Subcutaneous abdominal adipose tissue (tissue), 5 donors: ENCODE results near the gene RPH3AL.
"Not testable (repeated sequence)": the region's sequence is repeated elsewhere in the genome, so short reads cannot be mapped to it uniquely, and the experiment has no call there.

ENCODE experiments used
- H3K27ac ChIP-seq: one replicate; pipeline ENCODE4 v1.7.0; 2013; ENCODE audit warnings: low read depth, mild to moderate bottlenecking, inconsistent platforms, low read length, moderate library complexity
- H3K27me3 ChIP-seq, 5 donors: one replicate each; pipeline ENCODE4 v1.7.0; 2013; ENCODE audit warnings: low read length in 5 of 5, inconsistent platforms in 1 of 5; ENCODE audit not compliant: control insufficient read depth in 5 of 5, insufficient read depth in 4 of 5
- H3K36me3 ChIP-seq, 5 donors: one replicate each; pipeline ENCODE4 v1.7.0; 2013; ENCODE audit warnings: low read length in 5 of 5; ENCODE audit not compliant: control insufficient read depth in 5 of 5, insufficient read depth in 5 of 5
- H3K4me1 ChIP-seq, 5 donors: one replicate each; pipeline ENCODE4 v1.7.0; 2013; ENCODE audit warnings: low read length in 5 of 5, mild to moderate bottlenecking in 3 of 5, moderate library complexity in 1 of 5; ENCODE audit not compliant: control insufficient read depth in 5 of 5, insufficient read depth in 5 of 5
- H3K4me3 ChIP-seq, 5 donors: one replicate each; pipeline ENCODE4 v1.7.0; 2013; ENCODE audit warnings: low read length in 5 of 5, low read depth in 1 of 5
- H3K9ac ChIP-seq, 5 donors: one replicate each; pipeline ENCODE4 v1.7.0; 2013; ENCODE audit warnings: low read length in 5 of 5, mild to moderate bottlenecking in 4 of 5, moderate library complexity in 3 of 5
- H3K9me3 ChIP-seq, 5 donors: one replicate each; pipeline ENCODE4 v1.7.0; 2013; ENCODE audit warnings: low read length in 5 of 5; ENCODE audit not compliant: control insufficient read depth in 5 of 5
- donor health status: healthy.
- donor health status: healthy.
- donor health status: healthy.
- donor health status: healthy.
- donor health status: healthy.

The RPH3AL gene

GRCh38 chr17:322006-322780 lies 30.4 kb downstream of the RPH3AL start:
- no peak overlapping the region for H3K27ac ChIP-seq
- no peaks in the 10 kb centered on the region for H3K9me3 ChIP-seq
- H3K4me1 ChIP-seq, result no peaks in the 10 kb centered on the region
- no peak overlapping the region for H3K4me3 ChIP-seq
- H3K36me3 ChIP-seq, result peaks cover 0 to 52% (median 28%) of the 10 kb centered on the region in 5 donors
- H3K9ac ChIP-seq, result no peak overlapping the region
- H3K27me3 ChIP-seq, result no peaks in the 10 kb centered on the region

- Histone ChIP-seq H3K4me1 (no peaks in the 10 kb centered on the region), H3K36me3 (peaks cover 0 to 46% (median 23%) of the 10 kb centered on the region in 5 donors), H3K27me3 (no peaks in the 10 kb centered on the region), H3K27ac (no peak overlapping the region), H3K9me3 (no peaks in the 10 kb centered on the region), H3K4me3 (no peak overlapping the region), H3K9ac (no peak overlapping the region)
Observed at GRCh38 chr17:321386-321941, 31.1 kb downstream of the RPH3AL start.

GRCh38 chr17:320809-321385 lies 31.7 kb downstream of the RPH3AL start:
- Histone ChIP-seq H3K36me3 (peaks cover 0 to 41% (median 23%) of the 10 kb centered on the region in 5 donors), H3K9me3 (no peaks in the 10 kb centered on the region), H3K4me3 (no peak overlapping the region), H3K27me3 (no peaks in the 10 kb centered on the region), H3K27ac (no peak overlapping the region), H3K4me1 (no peaks in the 10 kb centered on the region), H3K9ac (no peak overlapping the region)

- no peaks in the 10 kb centered on the region for H3K27me3 ChIP-seq
Observed at GRCh38 chr17:320139-320538, 32.5 kb downstream of the RPH3AL start.

GRCh38 chr17:319266-319665 lies 33.3 kb downstream of the RPH3AL start:
- Histone ChIP-seq H3K36me3 (peaks cover 0 to 39% (median 22%) of the 10 kb centered on the region in 5 donors), H3K9ac (no peak overlapping the region), H3K4me3 (no peak overlapping the region), H3K9me3 (no peaks in the 10 kb centered on the region), H3K4me1 (peaks cover 0 to 2% (median 0%) of the 10 kb centered on the region in 5 donors), H3K27me3 (no peaks in the 10 kb centered on the region), H3K27ac (no peak overlapping the region)

More at GRCh38 chr17:320139-320538, 32.5 kb downstream of the RPH3AL start:
- Histone ChIP-seq H3K9me3 (no peaks in the 10 kb centered on the region), H3K9ac (no peak overlapping the region), H3K4me1 (no peaks in the 10 kb centered on the region), H3K36me3 (peaks cover 0 to 34% (median 19%) of the 10 kb centered on the region in 5 donors), H3K4me3 (no peak overlapping the region), H3K27ac (no peak overlapping the region)

- H3K9ac ChIP-seq, H3K9me3 ChIP-seq, H3K4me3 ChIP-seq, H3K27ac ChIP-seq, H3K27me3 ChIP-seq, H3K4me1 ChIP-seq: not testable (repeated sequence)
- peaks cover 0 to 44% (median 22%) of the 10 kb centered on the region in 5 donors for H3K36me3 ChIP-seq
Observed at GRCh38 chr17:317070-317469, 35.5 kb downstream of the RPH3AL start.

GRCh38 chr17:315399-315798 lies 37.2 kb downstream of the RPH3AL start:
- H3K36me3 ChIP-seq, result peaks cover 0 to 30% (median 19%) of the 10 kb centered on the region in 5 donors
- not testable (repeated sequence) for H3K4me1 ChIP-seq, H3K27ac ChIP-seq, H3K4me3 ChIP-seq, H3K27me3 ChIP-seq, H3K9ac ChIP-seq, H3K9me3 ChIP-seq

GRCh38 chr17:314614-314944 lies 38.0 kb downstream of the RPH3AL start:
- peaks cover 0 to 12% (median 0%) of the 10 kb centered on the region in 5 donors for H3K4me1 ChIP-seq
- H3K9ac ChIP-seq, result not testable (repeated sequence)

GRCh38 chr17:313911-314613 lies 38.5 kb downstream of the RPH3AL start:
- Histone ChIP-seq H3K9me3 (no peaks in the 10 kb centered on the region), H3K4me3 (no peak overlapping the region), H3K4me1 (peaks cover 0 to 13% (median 0%) of the 10 kb centered on the region in 5 donors), H3K36me3 (peaks cover 0 to 24% (median 13%) of the 10 kb centered on the region in 5 donors), H3K27me3 (no peaks in the 10 kb centered on the region), H3K27ac (no peak overlapping the region), H3K9ac (no peak overlapping the region)

More at GRCh38 chr17:314614-314944, 38.0 kb downstream of the RPH3AL start:
- H3K4me3 ChIP-seq, H3K27ac ChIP-seq, H3K27me3 ChIP-seq, H3K9me3 ChIP-seq: not testable (repeated sequence)
- peaks cover 0 to 29% (median 18%) of the 10 kb centered on the region in 5 donors for H3K36me3 ChIP-seq

- peaks cover 0 to 15% (median 2%) of the 10 kb centered on the region in 5 donors for H3K4me1 ChIP-seq
- no peak overlapping the region for H3K27ac ChIP-seq
- no peak overlapping the region for H3K9ac ChIP-seq
- no peaks in the 10 kb centered on the region for H3K27me3 ChIP-seq
- H3K4me3 ChIP-seq, result no peak overlapping the region
- H3K9me3 ChIP-seq, result no peaks in the 10 kb centered on the region
- H3K36me3 ChIP-seq, result peaks cover 0 to 20% (median 8%) of the 10 kb centered on the region in 5 donors
Observed at GRCh38 chr17:313231-313630, 39.4 kb downstream of the RPH3AL start.
